Mesenchymal stem cell (in vitro differentiated cells and primary cell): ENCODE results near the gene PRSS12.

Experiments used
- DNase-seq: peaks from one replicate; pipeline ENCODE4 v3.0.0-alpha.2; 2013
- H2AFZ ChIP-seq: one replicate; pipeline ENCODE4 v1.6.1; 2013; ENCODE audit warnings: low read depth, mild to moderate bottlenecking, control low read depth, inconsistent platforms, low read length, moderate library complexity
- H2AK5ac ChIP-seq: 2 replicates; pipeline ENCODE4 v1.6.1; 2013; ENCODE audit warnings: low read length, moderate library complexity, mild to moderate bottlenecking, inconsistent platforms; ENCODE audit not compliant: severe bottlenecking
- H2BK120ac ChIP-seq: one replicate; pipeline ENCODE4 v1.6.1; 2013; ENCODE audit warnings: low read depth, mild to moderate bottlenecking, inconsistent platforms, low read length, moderate library complexity
- H2BK12ac ChIP-seq, 2 experiments: one replicate each; pipeline ENCODE4 v1.6.1; 2013; ENCODE audit warnings: inconsistent platforms in 2 of 2, low read length in 2 of 2, mild to moderate bottlenecking in 2 of 2, moderate library complexity in 2 of 2, control low read depth in 1 of 2
- H2BK15ac ChIP-seq: one replicate; pipeline ENCODE4 v1.6.1; 2013; ENCODE audit warnings: mild to moderate bottlenecking, low read depth, inconsistent platforms; ENCODE audit not compliant: poor library complexity, severe bottlenecking
- H2BK5ac ChIP-seq: 2 replicates; pipeline ENCODE4 v1.6.1; 2013; ENCODE audit warnings: low read depth, mild to moderate bottlenecking, low read length, control low read depth, inconsistent platforms; ENCODE audit not compliant: poor library complexity, severe bottlenecking
- H3K14ac ChIP-seq, 2 experiments: one replicate each; pipeline ENCODE4 v1.6.1; 2013; ENCODE audit warnings: inconsistent platforms in 2 of 2, low read length in 2 of 2, control low read depth in 1 of 2, mild to moderate bottlenecking in 1 of 2, moderate library complexity in 1 of 2
- H3K18ac ChIP-seq, 2 experiments: one replicate each; pipeline ENCODE4 v1.6.1; 2013; ENCODE audit warnings: inconsistent platforms in 2 of 2, low read length in 2 of 2, control low read depth in 1 of 2, low read depth in 1 of 2, mild to moderate bottlenecking in 1 of 2
- H3K23ac ChIP-seq, 2 experiments: one replicate each; pipeline ENCODE4 v1.6.1; 2013; ENCODE audit warnings: inconsistent platforms in 2 of 2, low read length in 2 of 2, mild to moderate bottlenecking in 2 of 2, moderate library complexity in 2 of 2, control low read depth in 1 of 2
- H3K27ac ChIP-seq: 2 replicates; pipeline ENCODE4 v1.5.1; 2013; ENCODE audit warnings: mild to moderate bottlenecking, moderate library complexity, low read length, control low read depth, inconsistent platforms; ENCODE audit not compliant: poor library complexity, severe bottlenecking
- H3K27me3 ChIP-seq, 2 experiments: 2 replicates each; pipeline versions ENCODE4 v1.6.1 to v1.7.0; 2013; ENCODE audit warnings: low read length in 2 of 2, mild to moderate bottlenecking in 2 of 2, moderate library complexity in 2 of 2, control low read depth in 1 of 2, inconsistent platforms in 1 of 2; ENCODE audit not compliant: control insufficient read depth in 1 of 2, insufficient read depth in 1 of 2
- H3K36me3 ChIP-seq, 2 experiments: 2 replicates each; pipeline versions ENCODE4 v1.6.1 to v1.7.0; 2013; ENCODE audit warnings: low read length in 2 of 2, control low read depth in 1 of 2, inconsistent platforms in 1 of 2, low read depth in 1 of 2, mild to moderate bottlenecking in 1 of 2; ENCODE audit not compliant: insufficient read depth in 2 of 2, control insufficient read depth in 1 of 2
- H3K4ac ChIP-seq, 2 experiments: one replicate each; pipeline ENCODE4 v1.6.1; 2013; ENCODE audit warnings: inconsistent platforms in 2 of 2, low read length in 2 of 2, mild to moderate bottlenecking in 2 of 2, moderate library complexity in 2 of 2, control low read depth in 1 of 2, low read depth in 1 of 2
- H3K4me1 ChIP-seq: 2 replicates; pipeline ENCODE4 v1.6.1; 2013; ENCODE audit warnings: low read depth, low read length, control low read depth; ENCODE audit not compliant: control insufficient read depth, insufficient read depth
- H3K4me2 ChIP-seq: 2 replicates; pipeline ENCODE4 v1.6.1; 2013; ENCODE audit warnings: low read length, mild to moderate bottlenecking, inconsistent platforms; ENCODE audit not compliant: poor library complexity, severe bottlenecking
- H3K4me3 ChIP-seq, 2 experiments: 2 replicates each; pipeline versions ENCODE4 v1.5.1 to v1.7.0; 2013; ENCODE audit warnings: low read length in 2 of 2, mild to moderate bottlenecking in 2 of 2, control low read depth in 1 of 2, low read depth in 1 of 2; ENCODE audit not compliant: insufficient read depth in 1 of 2
- H3K79me1 ChIP-seq: replicated peaks from 2 replicates; pipeline ENCODE4 v1.6.1; 2013; ENCODE audit warnings: mild to moderate bottlenecking, control low read depth, low read length, inconsistent platforms; ENCODE audit not compliant: poor library complexity, severe bottlenecking
- H3K9ac ChIP-seq: 2 replicates; pipeline ENCODE4 v1.7.0; 2013; ENCODE audit warnings: mild to moderate bottlenecking, low read length, moderate library complexity
- H3K9me3 ChIP-seq: 2 replicates; pipeline ENCODE4 v1.7.0; 2013; ENCODE audit warnings: mild to moderate bottlenecking, low read length; ENCODE audit not compliant: control insufficient read depth
- H4K8ac ChIP-seq: one replicate; pipeline ENCODE4 v1.6.1; 2013; ENCODE audit warnings: inconsistent platforms, mild to moderate bottlenecking, low read length, moderate library complexity
- H4K91ac ChIP-seq: one replicate; pipeline ENCODE4 v1.6.1; 2013; ENCODE audit warnings: mild to moderate bottlenecking, low read length, inconsistent platforms
- WGBS: methylation state at CpG from one replicate; pipeline ENCODE4 v1.1.7; 2013; ENCODE audit warnings: mixed read lengths; 5-methylcytosine and 5-hydroxymethylcytosine counted together

Gene PRSS12

DNA sequence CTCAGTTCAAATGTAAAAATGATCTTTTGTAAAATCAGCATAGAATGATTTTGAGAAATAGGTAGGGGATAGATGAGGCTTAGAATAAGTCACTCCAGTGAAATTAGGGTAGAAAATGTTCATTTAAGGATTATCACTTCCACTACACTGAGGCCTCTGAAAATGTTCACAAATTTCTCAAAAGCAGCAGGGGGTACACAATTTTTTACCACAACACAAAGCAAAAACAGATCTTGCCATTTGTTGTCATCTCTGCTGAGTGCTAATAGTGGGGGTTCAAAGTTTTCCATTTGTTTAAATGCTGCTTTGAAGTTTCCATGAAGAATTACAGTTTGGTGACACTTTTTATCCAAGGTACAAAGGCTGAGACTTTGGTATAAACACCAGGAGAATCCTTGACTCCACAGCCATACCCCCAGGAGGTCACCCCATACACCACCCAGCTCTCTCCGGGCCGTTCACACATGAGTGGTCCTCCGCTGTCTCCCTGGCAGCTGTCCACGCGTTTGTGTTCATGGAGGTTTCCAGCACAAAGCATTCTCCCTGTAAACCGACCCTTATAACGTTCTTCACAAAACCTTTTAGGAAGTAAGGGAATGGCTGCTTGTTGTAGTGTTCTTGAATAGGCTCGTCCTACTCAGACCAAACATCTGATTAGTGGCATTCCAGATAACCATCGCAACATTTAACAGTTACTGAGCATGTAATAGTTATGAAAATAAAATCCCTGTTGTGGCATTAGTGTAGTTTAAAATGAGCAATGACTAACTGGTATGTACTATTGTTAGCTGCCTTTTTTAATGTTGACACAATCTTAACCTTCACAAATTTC lies 71.0 kb downstream of the PRSS12 start:
- Histone ChIP-seq H2AK5ac (no peak overlapping the region), H2BK5ac (no peak overlapping the region), H3K4me1 (peaks cover 1% of the 10 kb centered on the region), H3K9ac (peak overlapping the region; percentile 98), H2AFZ (no peak overlapping the region), H3K18ac (no peak overlapping the region), H3K79me1 (no peaks in the 10 kb centered on the region), H3K4me3 (no peak overlapping the region), H3K14ac (no peak overlapping the region), H4K8ac (no peak overlapping the region), H3K23ac (no peak overlapping the region), H3K27ac (peak overlapping the region; percentile 17), H2BK12ac (no peak overlapping the region), H3K27me3 (no peaks in the 10 kb centered on the region), H2BK120ac (no peak overlapping the region), H4K91ac (no peak overlapping the region), H3K4me2 (no peak overlapping the region), H2BK15ac (no peak overlapping the region), H3K36me3 (peaks cover 0 to 28% of the 10 kb centered on the region in 2 experiments), H3K9me3 (no peaks in the 10 kb centered on the region), H3K4ac (no peak overlapping the region)
- 62% methylated on average over 3 of the region's 9 CpGs for WGBS
- no peak for DNase-seq

DNA sequence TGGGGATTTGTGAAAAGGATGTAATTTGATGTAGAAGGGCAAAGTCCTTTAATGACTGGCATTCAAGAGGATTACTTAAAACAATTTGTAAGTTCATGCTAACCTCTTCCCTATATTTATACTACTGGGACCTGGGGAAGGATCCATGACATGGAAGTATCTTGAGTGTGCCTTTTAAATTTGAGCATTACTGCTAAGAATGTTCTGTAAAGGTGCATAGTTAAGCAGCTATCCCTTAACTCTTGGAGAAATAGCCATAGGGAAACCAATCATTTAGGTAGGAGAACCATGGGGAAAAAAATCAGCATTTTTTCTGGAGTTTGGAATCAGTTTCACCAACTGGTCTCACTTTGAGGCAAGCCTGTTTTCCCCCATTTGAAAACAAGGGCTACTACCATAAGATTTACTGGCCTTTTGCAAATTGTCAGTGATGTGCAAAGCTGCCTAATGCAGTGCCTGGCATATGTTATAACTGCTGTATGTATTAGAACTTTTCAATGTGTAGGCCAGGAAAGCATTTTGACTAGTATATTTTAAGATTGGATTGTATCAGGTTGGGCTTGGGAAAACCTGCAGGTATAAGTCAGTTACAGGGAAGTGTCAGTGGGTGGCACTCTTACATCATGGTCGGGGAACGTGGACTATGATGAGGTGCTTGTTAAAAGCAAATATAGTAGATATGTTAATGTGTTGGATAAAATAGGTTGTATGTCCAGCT lies 72.1 kb downstream of the PRSS12 start:
- Histone ChIP-seq H3K9me3 (no peaks in the 10 kb centered on the region), H3K27ac (peak overlapping the region; percentile 44), H2AFZ (no peak overlapping the region), H2BK12ac (no peak overlapping the region), H3K23ac (no peak overlapping the region), H3K9ac (peak overlapping the region; percentile 98), H3K79me1 (no peaks in the 10 kb centered on the region), H3K36me3 (peaks cover 0 to 28% of the 10 kb centered on the region in 2 experiments), H3K18ac (no peak overlapping the region), H3K27me3 (no peaks in the 10 kb centered on the region), H4K91ac (no peak overlapping the region), H2BK5ac (no peak overlapping the region), H3K4me2 (no peak overlapping the region), H3K4me3 (peak overlapping the region in 1 of 2 experiments; percentile 93), H3K4me1 (peaks cover 1% of the 10 kb centered on the region), H3K4ac (no peak overlapping the region), H2AK5ac (no peak overlapping the region), H2BK15ac (no peak overlapping the region), H2BK120ac (no peak overlapping the region), H4K8ac (no peak overlapping the region), H3K14ac (no peak overlapping the region)
- WGBS = 10% methylated on average over 2 of the region's 2 CpGs
- DNase-seq = peak; percentile 73

DNA sequence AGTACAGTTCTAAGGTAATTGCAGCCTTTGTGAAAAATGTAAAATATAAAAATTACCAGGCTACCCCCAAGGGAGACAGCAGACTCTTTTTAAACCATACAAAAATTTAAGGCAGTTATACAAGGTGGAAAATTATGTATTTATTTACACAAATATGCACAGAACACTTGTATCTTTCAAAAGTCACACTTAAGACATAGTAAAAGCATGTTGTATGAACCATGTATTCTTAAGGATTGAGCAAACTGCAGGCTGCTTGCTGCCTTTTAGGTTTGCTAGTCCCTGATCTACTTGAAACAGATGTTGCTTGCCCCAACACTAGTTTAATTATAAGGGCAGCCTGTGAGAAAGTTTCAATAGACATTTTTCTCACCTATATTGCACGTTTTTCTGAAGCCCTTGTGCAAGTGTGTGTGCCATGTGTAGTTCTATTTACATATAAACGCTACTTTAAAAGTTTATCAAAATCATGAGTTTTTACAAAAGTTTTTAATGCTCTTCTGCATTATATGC lies 72.8 kb downstream of the PRSS12 start:
- Histone ChIP-seq H3K27me3 (no peaks in the 10 kb centered on the region), H3K4ac (no peak overlapping the region), H2BK5ac (no peak overlapping the region), H2BK120ac (no peak overlapping the region), H3K18ac (no peak overlapping the region), H3K27ac (no peak overlapping the region), H2BK12ac (no peak overlapping the region), H3K36me3 (peaks cover 0 to 28% of the 10 kb centered on the region in 2 experiments), H3K9ac (peak overlapping the region; percentile 98), H3K14ac (no peak overlapping the region), H3K4me3 (peak overlapping the region in 1 of 2 experiments; percentile 93), H2BK15ac (no peak overlapping the region), H2AK5ac (no peak overlapping the region), H3K23ac (no peak overlapping the region), H3K79me1 (no peaks in the 10 kb centered on the region), H3K9me3 (no peaks in the 10 kb centered on the region), H4K91ac (no peak overlapping the region), H2AFZ (no peak overlapping the region), H3K4me2 (peak overlapping the region; percentile 37), H4K8ac (no peak overlapping the region), H3K4me1 (peaks cover 1% of the 10 kb centered on the region)
- no peak for DNase-seq
- no CpG with 5 or more reads among the region's 2 CpGs for WGBS

DNA sequence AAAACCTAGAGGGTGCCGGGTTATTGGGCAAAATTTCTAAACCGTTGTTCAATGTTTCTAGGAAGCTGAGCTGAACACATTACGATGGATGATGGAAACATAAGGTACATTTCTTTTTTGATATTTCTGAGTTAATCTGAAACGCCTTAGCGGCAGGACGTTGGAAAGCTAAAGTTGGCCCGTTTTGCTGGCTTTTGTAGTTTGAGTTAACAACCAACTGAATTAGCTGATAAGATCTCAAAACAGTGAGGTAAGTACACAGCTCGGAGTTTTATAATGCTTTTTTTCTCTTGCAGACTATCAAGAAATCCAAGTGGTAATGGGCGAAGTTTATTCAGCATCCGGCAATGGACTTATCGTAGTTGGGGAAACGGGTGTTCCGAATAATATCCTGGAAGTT lies 73.5 kb downstream of the PRSS12 start:
- H3K27me3 ChIP-seq = peaks cover 0 to under 1% of the 10 kb centered on the region in 2 experiments
- no peak overlapping the region for H3K14ac ChIP-seq
- WGBS = 9% methylated on average over 13 of the region's 13 CpGs
- H3K4me3 ChIP-seq = peak overlapping the region; percentile 77 to 93
- no peak overlapping the region for H2AFZ ChIP-seq
- no peak overlapping the region for H2BK5ac ChIP-seq
- no peak overlapping the region for H2BK12ac ChIP-seq
- no peak overlapping the region for H4K8ac ChIP-seq
- H2BK15ac ChIP-seq = no peak overlapping the region
- H3K4me1 ChIP-seq = peaks cover 1% of the 10 kb centered on the region
- peaks cover 0 to 28% of the 10 kb centered on the region in 2 experiments for H3K36me3 ChIP-seq
- no peak overlapping the region for H4K91ac ChIP-seq
- no peak overlapping the region for H3K23ac ChIP-seq
- peak overlapping the region in 1 of 2 experiments; percentile 63 for H3K18ac ChIP-seq
- H2BK120ac ChIP-seq = no peak overlapping the region
- H3K9ac ChIP-seq = peak overlapping the region; percentile 98
- peak overlapping the region; percentile 59 for H3K27ac ChIP-seq
- H2AK5ac ChIP-seq = no peak overlapping the region
- peak overlapping the region; percentile 37 for H3K4me2 ChIP-seq
- no peak overlapping the region for H3K4ac ChIP-seq
- no peak for DNase-seq
- no peaks in the 10 kb centered on the region for H3K79me1 ChIP-seq
- H3K9me3 ChIP-seq = no peaks in the 10 kb centered on the region
